GM12891 (cell line): Measurements from ENCODE around the gene CPSF3.

Experiments used
- POLR2A ChIP-seq: IDR thresholded peaks from 2 replicates; pipeline ENCODE4 v1.6.1; 2011; ENCODE audit warnings: low read depth, low read length, control low read depth
- POLR2AphosphoS5 ChIP-seq: IDR thresholded peaks from 2 replicates; pipeline ENCODE4 v1.6.1; 2011; ENCODE audit warnings: low read depth, low read length, control low read depth
- SPI1 ChIP-seq: IDR thresholded peaks from 2 replicates; pipeline ENCODE4 v1.6.1; 2011; ENCODE audit warnings: low read depth, low read length, control low read depth

DNA sequence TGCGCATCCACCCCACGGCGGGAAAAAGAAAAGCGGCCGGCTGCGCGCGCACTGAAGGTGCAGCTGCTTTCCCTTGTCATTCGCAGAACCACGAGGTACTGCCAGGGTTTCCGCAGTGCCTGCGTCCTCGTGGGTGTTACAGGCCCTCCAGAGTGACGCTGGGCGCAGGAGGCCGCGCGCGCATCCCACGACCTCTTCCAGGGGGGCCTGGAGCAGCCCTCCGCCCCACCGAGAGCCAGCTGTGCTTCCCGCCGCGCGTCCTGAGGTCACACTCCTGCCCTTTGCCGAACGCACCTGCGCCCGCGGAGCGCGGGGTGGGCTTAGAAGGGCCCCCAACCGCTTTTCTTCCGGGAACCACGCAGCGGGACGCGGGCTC, 50.5 kb downstream of the CPSF3 start:
- TF ChIP-seq SPI1 (no peak), POLR2A (no peak), POLR2AphosphoS5 (no peak)
